K562 (cell line): ENCODE data around the gene MYMX. TPM values are rescaled to one million over a fixed set of nuclear protein-coding genes. Genes with fewer than 3 reads are reported as not detected.

Source experiments
- AFF1 ChIP-seq, 2 experiments: fragments of 450-650 bp; IDR thresholded peaks; 2 replicates each; pipeline ENCODE4 v1.6.1; 2018; ENCODE audit warnings: mild to moderate bottlenecking in 2 of 2, low read depth in 1 of 2; ENCODE audit not compliant: partially characterized antibody in 2 of 2
- ARHGAP35 ChIP-seq: fragments of 450-650 bp; IDR thresholded peaks from 2 replicates; pipeline ENCODE4 v1.6.1; 2018; ENCODE audit not compliant: partially characterized antibody
- CBX8 ChIP-seq: fragments of 200-600 bp; sonication (generic); IDR thresholded peaks from 2 replicates; pipeline ENCODE4 v1.6.1; 2012; ENCODE audit warnings: borderline replicate concordance, mixed run types, low read depth, mild to moderate bottlenecking, moderate library complexity, mixed read lengths, low read length, control low read depth, inconsistent platforms; ENCODE audit not compliant: poor library complexity, severe bottlenecking; ENCODE audit errors: extremely low read depth
- ERF ChIP-seq: fragments of 450-650 bp; formaldehyde crosslinking; IDR thresholded peaks from 2 replicates; pipeline ENCODE4 v1.4.0; 2020; ENCODE audit warnings: mild to moderate bottlenecking, mixed read lengths
- KDM2B ChIP-seq: fragments of 250-450 bp; sonication (Bioruptor Pico); IDR thresholded peaks from 2 replicates; pipeline ENCODE4 v1.8.0; 2021; ENCODE audit warnings: mild to moderate bottlenecking, moderate library complexity
- LEF1 ChIP-seq: fragments of 450-650 bp; IDR thresholded peaks from 2 replicates; pipeline ENCODE4 v1.6.1; 2016; ENCODE audit warnings: mild to moderate bottlenecking
- MCM7 ChIP-seq, 2 experiments: fragments of 450-650 bp; IDR thresholded peaks; 2 replicates each; pipeline ENCODE4 v1.6.1; 2016 to 2018
- MYC ChIP-seq, 2 experiments: fragments of 250-450 bp in 1 of 2; sonication (Bioruptor Pico) in 1 of 2; IDR thresholded peaks; 2 replicates each; pipeline versions ENCODE4 v1.5.1 to v1.6.1; 2012 to 2021; ENCODE audit warnings: low read depth in 2 of 2, borderline replicate concordance in 1 of 2, improper control_type of control experiment in 1 of 2, low read length in 1 of 2, mild to moderate bottlenecking in 1 of 2, moderate library complexity in 1 of 2
- PHB ChIP-seq: fragments of 250-450 bp; sonication (Bioruptor Pico); IDR thresholded peaks from 2 replicates; pipeline ENCODE4 v1.5.0; 2021
- POLR2A ChIP-seq: fragments of 450-650 bp; conservative IDR thresholded peaks from 2 replicates; pipeline ENCODE4 v1.6.1; 2016
- POLR2B ChIP-seq: fragments of 450-650 bp; IDR thresholded peaks from 2 replicates; pipeline ENCODE4 v1.6.1; 2018; ENCODE audit warnings: low read depth; ENCODE audit not compliant: partially characterized antibody
- POLR2G ChIP-seq: fragments of 200-400 bp; formaldehyde crosslinking; IDR thresholded peaks from 2 replicates; pipeline ENCODE4 v1.6.1; 2017; ENCODE audit warnings: low read depth, mild to moderate bottlenecking, antibody characterized with exemption, low read length, moderate library complexity
- TAL1 ChIP-seq: fragments of 450-650 bp; IDR thresholded peaks from 2 replicates; pipeline ENCODE4 v1.6.1; 2016; ENCODE audit warnings: mild to moderate bottlenecking
- THAP7 ChIP-seq: fragments of 250-450 bp; sonication (Bioruptor Pico); IDR thresholded peaks from 2 replicates; pipeline ENCODE4 v1.5.0; 2021
- ZFP36 ChIP-seq: fragments of 150-350 bp; IDR thresholded peaks from 2 replicates; pipeline ENCODE4 v1.6.1; 2018; ENCODE audit warnings: low read length, low read depth; ENCODE audit not compliant: partially characterized antibody
- ZFPM2 ChIP-seq: fragments of 250-450 bp; sonication (Bioruptor Pico); IDR thresholded peaks from 2 replicates; pipeline ENCODE4 v1.5.1; 2022; ENCODE audit warnings: mild to moderate bottlenecking
- ZKSCAN1 ChIP-seq: fragments of 150-350 bp; IDR thresholded peaks from 2 replicates; pipeline ENCODE4 v1.6.1; 2016; ENCODE audit warnings: low read depth, low read length
- polyA plus RNA-seq, 8 experiments: library from polyadenylated mRNA; depleted of rRNA in 4 of 8; stranded (reverse) in 5 of 8; unstranded in 3 of 8; fragments of >200 nt; fragmentation: Nextera tagmentation in 2 of 8; fragmentation: Illumina TruSeq in 1 of 8; extraction: Ambion mirVana in 2 of 8; extraction: Trizol in 1 of 8; gene quantifications; 2 replicates each; pipeline versions ENCODE4 v1.2.1 to v1.2.3, GENCODE V29; 2011 to 2014; ENCODE audit warnings: inconsistent platforms in 1 of 8, missing spikeins in 1 of 8
- total RNA-seq, 7 experiments: library from RNA; depleted of rRNA in 6 of 7; stranded (reverse); fragments of >200 nt in 6 of 7; fragmentation: Illumina TruSeq in 2 of 7; extraction: Trizol in 2 of 7; gene quantifications; 2 replicates each; pipeline versions ENCODE4 v1.2.1 to v1.2.3, GENCODE V29; 2011 to 2021; ENCODE audit warnings: low replicate concordance in 1 of 7
- TF ChIP-seq, protein P1 (sequence below): fragments of 250-450 bp; sonication (Bioruptor Pico); IDR thresholded peaks from 2 replicates; pipeline ENCODE4 v1.8.0; 2022; ENCODE audit warnings: inconsistent platforms, mild to moderate bottlenecking, moderate library complexity, borderline replicate concordance

MYMX gene
- total and polyA plus RNA-seq, 9 of the 15 experiments (the other 6 are each of a cell fraction or from before 2014, with no cell fraction given), result 0.12 TPM; not detected in 8

GRCh38 chr6:44264154-44265006 lies 47.7 kb downstream of the MYMX start (continued):
- TF ChIP-seq POLR2G (no peak), AFF1 (IDR thresholded peaks at IDR 0.05; ENCODE audit: low read depth in 1 of 2, partially characterized antibody in 2 of 2) (no peak), ZFPM2 (CRISPR knock-in tag) (no peak), ERF (no peak), POLR2A (no peak), CBX8 (no peak), ZFP36 (no peak), KDM2B (CRISPR knock-in tag) (no peak), ZKSCAN1 (no peak), MYC (IDR thresholded peaks at IDR 0.05; ENCODE audit: low read depth, low read length) (no peak), MYC (CRISPR knock-in tag; IDR thresholded peaks at IDR 0.05; ENCODE audit: borderline replicate concordance, low read depth) (no peak), PHB (no peak), TAL1 (no peak), ARHGAP35 (no peak), POLR2B (no peak), MCM7 (IDR thresholded peaks at IDR 0.05) (no peak), THAP7 (CRISPR knock-in tag) (no peak), LEF1 (peak; percentile 31; the same call in 1 of the 2 replicates)
- TF ChIP-seq, protein P1, sequence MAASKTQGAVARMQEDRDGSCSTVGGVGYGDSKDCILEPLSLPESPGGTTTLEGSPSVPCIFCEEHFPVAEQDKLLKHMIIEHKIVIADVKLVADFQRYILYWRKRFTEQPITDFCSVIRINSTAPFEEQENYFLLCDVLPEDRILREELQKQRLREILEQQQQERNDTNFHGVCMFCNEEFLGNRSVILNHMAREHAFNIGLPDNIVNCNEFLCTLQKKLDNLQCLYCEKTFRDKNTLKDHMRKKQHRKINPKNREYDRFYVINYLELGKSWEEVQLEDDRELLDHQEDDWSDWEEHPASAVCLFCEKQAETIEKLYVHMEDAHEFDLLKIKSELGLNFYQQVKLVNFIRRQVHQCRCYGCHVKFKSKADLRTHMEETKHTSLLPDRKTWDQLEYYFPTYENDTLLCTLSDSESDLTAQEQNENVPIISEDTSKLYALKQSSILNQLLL, result no peak
